ENCODE results near the gene NLE1.
"Not testable (repeated sequence)": the region's sequence is repeated elsewhere in the genome, so short reads cannot be mapped to it uniquely, and the experiment has no call there.

- TF ChIP-seq, protein P1, sequence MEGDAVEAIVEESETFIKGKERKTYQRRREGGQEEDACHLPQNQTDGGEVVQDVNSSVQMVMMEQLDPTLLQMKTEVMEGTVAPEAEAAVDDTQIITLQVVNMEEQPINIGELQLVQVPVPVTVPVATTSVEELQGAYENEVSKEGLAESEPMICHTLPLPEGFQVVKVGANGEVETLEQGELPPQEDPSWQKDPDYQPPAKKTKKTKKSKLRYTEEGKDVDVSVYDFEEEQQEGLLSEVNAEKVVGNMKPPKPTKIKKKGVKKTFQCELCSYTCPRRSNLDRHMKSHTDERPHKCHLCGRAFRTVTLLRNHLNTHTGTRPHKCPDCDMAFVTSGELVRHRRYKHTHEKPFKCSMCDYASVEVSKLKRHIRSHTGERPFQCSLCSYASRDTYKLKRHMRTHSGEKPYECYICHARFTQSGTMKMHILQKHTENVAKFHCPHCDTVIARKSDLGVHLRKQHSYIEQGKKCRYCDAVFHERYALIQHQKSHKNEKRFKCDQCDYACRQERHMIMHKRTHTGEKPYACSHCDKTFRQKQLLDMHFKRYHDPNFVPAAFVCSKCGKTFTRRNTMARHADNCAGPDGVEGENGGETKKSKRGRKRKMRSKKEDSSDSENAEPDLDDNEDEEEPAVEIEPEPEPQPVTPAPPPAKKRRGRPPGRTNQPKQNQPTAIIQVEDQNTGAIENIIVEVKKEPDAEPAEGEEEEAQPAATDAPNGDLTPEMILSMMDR (IDR thresholded peaks at IDR 0.05; ENCODE audit: insufficient read depth, low read length, poor library complexity, severe bottlenecking), result not testable (repeated sequence)
- TF ChIP-seq EZH2phosphoT487 (conservative IDR thresholded peaks at IDR 0.05; ENCODE audit: low read length), result not testable (repeated sequence)
Measured at GRCh38 chr17:35110791-35111190, 31.3 kb downstream of the NLE1 start.

Data from SU-DHL-6 (cell line).